Thyroid gland (tissue), 4 donors: Measurements from ENCODE around the gene FGF13. TPM values are rescaled to one million over a fixed set of nuclear protein-coding genes. Genes with fewer than 3 reads are reported as not detected.

Source experiments
- DNase-seq, 2 donors: peaks; one replicate each; pipeline ENCODE4 v3.0.0-alpha.2; 2019
- H3K27ac ChIP-seq, 3 donors: fragments of 200-600 bp; sonication (generic); 1 replicate in 2 of 3; 2 replicates in 1 of 3; pipeline ENCODE4 v1.5.1; 2016 to 2019; ENCODE audit warnings: mild to moderate bottlenecking in 1 of 3, moderate library complexity in 1 of 3
- H3K27me3 ChIP-seq: fragments of 200-600 bp; sonication (generic); one replicate; pipeline ENCODE4 v1.5.1; 2019
- H3K36me3 ChIP-seq, 2 donors: fragments of 200-600 bp; sonication (generic); one replicate each; pipeline ENCODE4 v1.5.1; 2016 to 2019
- H3K4me1 ChIP-seq, 2 donors: fragments of 200-600 bp; sonication (generic); one replicate each; pipeline ENCODE4 v1.5.1; 2017 to 2019
- H3K4me3 ChIP-seq, 3 donors: fragments of 200-600 bp; sonication (generic); replicated peaks in 1 of 3; 1 replicate in 2 of 3; 2 replicates in 1 of 3; pipeline ENCODE4 v1.5.1; 2016; ENCODE audit warnings: mild to moderate bottlenecking in 1 of 3
- H3K9me3 ChIP-seq: fragments of 200-600 bp; sonication (generic); one replicate; pipeline ENCODE4 v1.5.1; 2017
- POLR2A ChIP-seq, 2 donors: fragments of 450-650 bp; IDR thresholded peaks; one replicate each; pipeline ENCODE4 v1.6.1; 2017; ENCODE audit warnings: antibody characterized with exemption in 2 of 2, mild to moderate bottlenecking in 2 of 2, moderate library complexity in 1 of 2
- WGBS, 2 donors: methylation state at CpG; one replicate each; pipeline ENCODE4 v1.1.5; 2017; 5-methylcytosine and 5-hydroxymethylcytosine counted together
- intact Hi-C: fragments of 100-400 bp; cut with DNase I; formaldehyde crosslinking; loops from one replicate; pipeline ENCODE4 v1.15.1; 2023
- total RNA-seq, 4 donors: library from RNA; depleted of rRNA; stranded (reverse); fragments of >200 nt; gene quantifications; one replicate each; pipeline ENCODE4 v1.2.3, GENCODE V29; 2016
- TF ChIP-seq, protein P1 (sequence below), 6 experiments: fragments of 200-600 bp in 3 of 6; fragments of 450-650 bp in 3 of 6; sonication (generic) in 3 of 6; IDR thresholded peaks; one replicate each; pipeline ENCODE4 v1.5.1; 2016 to 2019; ENCODE audit warnings: antibody characterized with exemption in 6 of 6, mild to moderate bottlenecking in 2 of 6, inconsistent platforms in 1 of 6, moderate library complexity in 1 of 6

FGF13 gene
- total RNA-seq, 4 donors from 2014 or later = 2.3 to 9.2 (median 4.5) TPM

DNA sequence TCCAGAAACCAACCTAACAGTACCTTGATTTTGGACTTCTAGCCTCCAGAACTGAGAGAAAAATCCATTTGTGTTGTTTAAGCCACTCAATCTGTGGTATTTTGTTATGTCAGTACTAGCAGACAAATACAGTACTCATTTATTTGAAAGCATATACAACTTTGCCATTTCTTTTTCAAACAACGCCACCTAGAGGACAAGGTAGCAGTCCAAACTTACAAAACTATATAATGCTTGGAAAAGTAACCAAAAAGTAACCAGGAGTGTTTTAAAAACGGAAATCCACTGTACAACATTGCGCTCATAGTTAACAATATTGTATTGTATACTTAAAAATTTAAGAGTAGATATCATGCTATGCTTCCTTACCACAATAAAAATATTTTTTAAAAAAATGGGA, 37.0 kb upstream of the FGF13 start:
- DNase-seq = no peak
- Histone ChIP-seq H3K36me3 (no peaks in the 10 kb centered on the region), H3K27me3 (no peaks in the 10 kb centered on the region), H3K4me3 (no peak overlapping the region), H3K9me3 (no peaks in the 10 kb centered on the region), H3K27ac (no peak overlapping the region), H3K4me1 (no peaks in the 10 kb centered on the region)
- intact Hi-C loops = loop anchor here (5.0 kb wide), 1 partner anchor 621 kb away; no protein-coding TSS in a partner anchor
- 30 to 39% methylated on average over 3 of the region's 3 CpGs for WGBS, 2 donors
- TF ChIP-seq, protein P1, sequence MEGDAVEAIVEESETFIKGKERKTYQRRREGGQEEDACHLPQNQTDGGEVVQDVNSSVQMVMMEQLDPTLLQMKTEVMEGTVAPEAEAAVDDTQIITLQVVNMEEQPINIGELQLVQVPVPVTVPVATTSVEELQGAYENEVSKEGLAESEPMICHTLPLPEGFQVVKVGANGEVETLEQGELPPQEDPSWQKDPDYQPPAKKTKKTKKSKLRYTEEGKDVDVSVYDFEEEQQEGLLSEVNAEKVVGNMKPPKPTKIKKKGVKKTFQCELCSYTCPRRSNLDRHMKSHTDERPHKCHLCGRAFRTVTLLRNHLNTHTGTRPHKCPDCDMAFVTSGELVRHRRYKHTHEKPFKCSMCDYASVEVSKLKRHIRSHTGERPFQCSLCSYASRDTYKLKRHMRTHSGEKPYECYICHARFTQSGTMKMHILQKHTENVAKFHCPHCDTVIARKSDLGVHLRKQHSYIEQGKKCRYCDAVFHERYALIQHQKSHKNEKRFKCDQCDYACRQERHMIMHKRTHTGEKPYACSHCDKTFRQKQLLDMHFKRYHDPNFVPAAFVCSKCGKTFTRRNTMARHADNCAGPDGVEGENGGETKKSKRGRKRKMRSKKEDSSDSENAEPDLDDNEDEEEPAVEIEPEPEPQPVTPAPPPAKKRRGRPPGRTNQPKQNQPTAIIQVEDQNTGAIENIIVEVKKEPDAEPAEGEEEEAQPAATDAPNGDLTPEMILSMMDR (IDR thresholded peaks at IDR 0.05) = peak in 3 of 6 experiments; percentile 21 to 36 (median 35)
- no peak for TF ChIP-seq POLR2A (IDR thresholded peaks at IDR 0.05)

DNA sequence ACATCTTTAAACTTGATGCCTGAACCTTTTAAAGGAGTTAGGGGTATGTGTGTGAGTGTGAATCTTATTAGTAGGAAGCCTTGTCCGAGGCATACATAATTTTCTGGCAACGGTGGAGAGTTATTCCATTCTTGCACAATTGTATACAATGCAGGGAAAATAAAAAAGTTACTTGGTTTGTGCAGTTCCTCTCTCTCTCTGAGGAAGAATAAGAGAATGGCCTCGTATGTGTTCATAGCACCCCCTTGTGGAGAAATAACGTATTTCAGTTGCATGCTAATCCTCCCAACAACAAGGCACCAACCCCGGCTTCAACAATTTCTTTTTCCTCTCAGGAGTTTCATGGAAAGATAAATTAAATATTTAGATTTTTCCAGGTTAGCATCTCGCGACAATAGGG, 33.7 kb upstream of the FGF13 start:
- intact Hi-C loops = loop anchor here (5.0 kb wide), 1 partner anchor 618 kb away; no protein-coding TSS in a partner anchor
- H3K4me1 ChIP-seq = no peaks in the 10 kb centered on the region
- H3K36me3 ChIP-seq = no peaks in the 10 kb centered on the region
- TF ChIP-seq, protein P1 (IDR thresholded peaks at IDR 0.05) = peak; percentile 25 to 71 (median 51)
- TF ChIP-seq POLR2A (IDR thresholded peaks at IDR 0.05) = no peak
- no peaks in the 10 kb centered on the region for H3K27me3 ChIP-seq
- DNase-seq = no peak
- H3K9me3 ChIP-seq = no peaks in the 10 kb centered on the region
- WGBS, 2 donors = 5% methylated on average over 7 of the region's 7 CpGs
- no peak overlapping the region for H3K27ac ChIP-seq
- H3K4me3 ChIP-seq = no peak overlapping the region

DNA sequence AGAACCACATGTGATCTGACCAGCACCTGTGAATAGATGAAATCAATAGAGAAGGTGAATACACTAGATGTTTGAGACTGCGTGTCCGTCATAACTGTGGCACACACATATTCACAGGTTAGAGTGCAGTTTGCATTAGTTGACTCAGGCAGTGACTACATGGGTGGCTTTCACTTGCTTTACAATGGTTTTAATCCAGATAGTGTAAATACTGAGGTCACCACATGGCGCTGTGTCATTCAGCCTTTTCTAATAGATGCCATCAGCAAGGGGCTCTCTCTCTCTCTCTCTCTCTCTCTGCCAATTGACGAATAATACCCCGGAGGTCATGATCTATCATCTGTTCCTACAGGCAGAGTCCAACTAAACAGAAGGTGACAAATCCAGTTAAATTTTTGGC, 30.7 kb upstream of the FGF13 start:
- Histone ChIP-seq H3K4me1 (no peaks in the 10 kb centered on the region), H3K27ac (no peak overlapping the region), H3K9me3 (no peaks in the 10 kb centered on the region), H3K36me3 (no peaks in the 10 kb centered on the region), H3K4me3 (no peak overlapping the region), H3K27me3 (no peaks in the 10 kb centered on the region)
- TF ChIP-seq, protein P1 (IDR thresholded peaks at IDR 0.05) = no peak
- TF ChIP-seq POLR2A (IDR thresholded peaks at IDR 0.05) = no peak
- WGBS, 2 donors = 90 to 95% methylated on average over 5 of the region's 5 CpGs
- DNase-seq = no peak
- intact Hi-C loops = no loop called here

DNA sequence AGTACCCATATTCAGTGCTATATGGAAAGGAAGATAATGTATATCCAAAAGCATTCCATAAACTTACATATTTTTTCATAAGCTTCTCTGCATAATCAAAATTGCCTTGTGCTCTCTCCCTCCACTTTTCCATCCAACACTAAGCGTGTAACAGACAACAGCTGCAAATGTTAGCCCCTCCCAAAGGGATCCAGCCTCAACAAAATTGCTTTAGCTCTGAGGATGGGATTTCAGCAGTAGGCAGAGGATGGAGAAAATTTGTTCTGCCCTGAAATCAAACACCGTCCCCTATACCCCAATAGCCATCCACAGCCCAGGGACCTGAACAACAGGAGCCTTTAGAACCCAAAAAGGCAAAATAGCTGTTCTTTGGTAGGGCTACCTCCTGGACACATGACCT, 28.8 kb upstream of the FGF13 start:
- DNase-seq = no peak
- Histone ChIP-seq H3K4me1 (no peaks in the 10 kb centered on the region), H3K9me3 (no peaks in the 10 kb centered on the region), H3K36me3 (no peaks in the 10 kb centered on the region), H3K4me3 (no peak overlapping the region), H3K27me3 (no peaks in the 10 kb centered on the region), H3K27ac (no peak overlapping the region)
- intact Hi-C loops = no loop called here
- TF ChIP-seq, protein P1 (IDR thresholded peaks at IDR 0.05) = no peak
- no peak for TF ChIP-seq POLR2A (IDR thresholded peaks at IDR 0.05)
- 79 to 98% methylated on average over 1 to 2 of the region's 2 CpGs for WGBS, 2 donors

DNA sequence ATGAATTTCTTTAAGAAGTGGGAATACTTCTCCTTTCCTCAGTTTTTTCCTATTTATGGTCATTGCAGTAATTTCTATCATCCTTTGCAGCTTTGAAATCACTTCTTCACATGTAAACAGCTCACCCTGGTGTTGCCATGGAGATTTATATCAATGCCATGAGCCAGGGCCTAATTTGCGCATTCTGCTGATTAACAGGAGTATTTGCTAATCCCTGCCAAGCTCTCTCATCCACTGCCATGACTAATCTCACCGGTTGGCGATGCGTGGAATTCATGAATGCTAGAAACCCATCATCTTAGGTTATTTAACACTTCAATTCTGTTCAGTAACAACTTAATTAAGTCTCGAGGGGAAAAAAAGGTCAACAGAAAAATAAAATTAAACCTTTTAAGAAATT, 11.8 kb upstream of the FGF13 start:
- Histone ChIP-seq H3K36me3 (no peaks in the 10 kb centered on the region), H3K27me3 (no peaks in the 10 kb centered on the region), H3K9me3 (no peaks in the 10 kb centered on the region), H3K4me3 (no peak overlapping the region), H3K4me1 (no peaks in the 10 kb centered on the region), H3K27ac (no peak overlapping the region)
- 87 to 91% methylated on average over 5 of the region's 5 CpGs for WGBS, 2 donors
- DNase-seq = no peak
- intact Hi-C loops = no loop called here
- TF ChIP-seq, protein P1 (IDR thresholded peaks at IDR 0.05) = no peak
- TF ChIP-seq POLR2A (IDR thresholded peaks at IDR 0.05) = no peak
